Activated naive CD4-positive, alpha-beta T cell treated with anti-CD3 and anti-CD28 coated beads for 36 hours (primary cell): ENCODE measurements around the gene MED27. TPM values are rescaled to one million over a fixed set of nuclear protein-coding genes. Genes with fewer than 3 reads are reported as not detected.

Source experiments
- CTCF ChIA-PET: fragments of 350-600 bp; sonication (Branson Sonifier 250); formaldehyde crosslinking; loops from one replicate; lab custom pipeline; 2021; ENCODE audit warnings: antibody characterized with exemption; lab: Charles Lee
- DNase-seq: peaks from one replicate; pipeline ENCODE4 v3.0.0-alpha.2; 2020
- H3K27ac Mint-ChIP-seq: one replicate; pipeline ENCODE4 v1.8.0; 2021; ENCODE audit warnings: mild to moderate bottlenecking, mixed read lengths
- H3K27me3 Mint-ChIP-seq: one replicate; pipeline ENCODE4 v1.8.0; 2021; ENCODE audit warnings: low read depth, mixed read lengths
- H3K36me3 Mint-ChIP-seq: one replicate; pipeline ENCODE4 v1.8.0; 2021; ENCODE audit warnings: low read depth, mixed read lengths
- H3K4me1 Mint-ChIP-seq: one replicate; pipeline ENCODE4 v1.8.0; 2021; ENCODE audit warnings: low read depth, mixed read lengths
- H3K4me3 Mint-ChIP-seq: one replicate; pipeline ENCODE4 v1.8.0; 2021; ENCODE audit warnings: mild to moderate bottlenecking, moderate library complexity, mixed read lengths
- H3K9me3 Mint-ChIP-seq: one replicate; pipeline ENCODE4 v1.8.0; 2021; ENCODE audit warnings: mixed read lengths
- intact Hi-C: fragments of 100-400 bp; cut with micrococcal nuclease; formaldehyde crosslinking; loops from one replicate; pipeline ENCODE4 v1.15.1; 2023
- total RNA-seq, 2 experiments: library from RNA; stranded (reverse); gene quantifications; one replicate each; pipeline ENCODE4 v1.2.3, GENCODE V29; 2021

Gene MED27
- total RNA-seq, 2 experiments from 2014 or later = 27.7 to 31.3 TPM

DNA sequence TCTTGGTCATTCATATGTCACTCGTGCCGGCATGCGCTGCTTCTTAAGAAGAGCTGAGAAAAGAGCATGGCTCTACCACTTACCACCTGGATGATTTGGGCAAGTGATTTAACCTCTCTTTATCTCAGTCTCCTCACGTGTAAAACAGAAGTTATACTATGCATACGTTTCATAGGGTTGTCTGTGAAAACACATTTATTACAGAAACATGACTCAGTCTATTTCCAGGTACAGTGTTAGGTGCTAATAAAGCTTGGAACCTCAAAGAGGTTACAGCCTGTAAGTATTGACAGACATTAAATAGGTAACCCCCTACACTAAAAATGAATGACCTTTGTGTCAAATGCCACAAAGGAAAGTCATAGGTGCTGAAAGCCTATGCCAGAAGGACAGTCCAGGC, 43.1 kb downstream of the MED27 start:
- CTCF ChIA-PET = no interaction called here
- Mint-ChIP-seq H3K4me1 (peaks cover 27% of the 10 kb centered on the region), H3K9me3 (no peaks in the 10 kb centered on the region), H3K27me3 (no peaks in the 10 kb centered on the region), H3K36me3 (no peaks in the 10 kb centered on the region), H3K4me3 (no peak overlapping the region), H3K27ac (no peak overlapping the region)
- intact Hi-C loops = no loop called here
- no peak for DNase-seq

DNA sequence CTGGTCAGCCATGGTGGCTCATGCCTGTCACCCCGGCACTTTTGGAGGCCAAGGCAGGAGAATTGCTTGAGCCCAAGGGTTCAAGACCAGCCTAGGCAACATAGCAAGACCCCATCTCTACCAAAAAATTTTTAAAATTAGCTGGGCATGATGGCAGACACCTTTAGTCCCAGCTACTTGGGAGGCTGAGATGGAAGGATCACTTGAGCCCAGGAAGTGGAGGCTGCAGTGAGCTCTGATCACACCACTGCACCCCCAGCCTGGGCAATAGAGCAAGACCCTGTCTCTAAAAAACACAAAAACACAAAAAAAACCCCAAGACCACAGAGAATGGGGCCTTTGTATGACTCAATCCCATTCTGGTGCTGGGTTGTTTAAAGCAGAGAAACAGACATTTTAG, 44.0 kb downstream of the MED27 start:
- Mint-ChIP-seq H3K4me1 (peaks cover 33% of the 10 kb centered on the region), H3K27ac (no peak overlapping the region), H3K36me3 (no peaks in the 10 kb centered on the region), H3K9me3 (no peaks in the 10 kb centered on the region), H3K4me3 (no peak overlapping the region), H3K27me3 (no peaks in the 10 kb centered on the region)
- DNase-seq = no peak
- intact Hi-C loops = no loop called here
- CTCF ChIA-PET = no interaction called here

DNA sequence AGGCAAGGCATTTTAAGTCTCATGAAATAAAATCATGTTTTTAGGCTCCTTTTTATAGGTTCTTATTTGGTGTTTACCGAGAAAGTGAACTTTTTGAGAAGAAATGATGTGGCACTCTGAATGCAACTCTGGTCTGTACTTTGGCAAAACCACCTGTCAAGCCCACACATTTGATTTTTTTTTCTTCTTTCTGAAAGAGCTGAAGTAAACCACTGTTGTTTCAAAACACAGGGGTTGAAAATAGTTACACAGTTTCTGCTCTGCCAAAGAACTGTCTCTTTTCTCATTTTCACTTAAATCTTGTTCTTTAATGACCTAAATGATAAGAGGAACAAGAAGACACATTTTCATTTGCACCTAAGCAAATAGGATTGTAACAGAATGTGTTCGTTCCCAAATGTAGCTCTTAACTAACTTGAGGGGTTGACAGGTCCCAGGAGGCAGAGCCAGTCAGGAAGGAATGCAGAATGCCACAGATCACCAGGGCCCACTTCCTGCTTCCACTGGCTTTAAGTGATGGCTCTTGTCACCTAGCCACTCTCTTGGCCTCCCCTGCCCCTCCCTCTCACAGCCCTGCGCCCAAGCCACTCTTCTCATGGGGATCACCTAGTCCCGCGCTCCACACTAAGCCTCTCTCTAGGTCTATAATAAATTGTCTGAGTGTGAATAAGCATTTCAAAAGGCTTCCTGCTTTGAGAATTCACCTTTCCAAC, 47.3 kb downstream of the MED27 start:
- H3K27ac Mint-ChIP-seq = no peak overlapping the region
- H3K27me3 Mint-ChIP-seq = no peaks in the 10 kb centered on the region
- intact Hi-C loops = no loop called here
- H3K36me3 Mint-ChIP-seq = no peaks in the 10 kb centered on the region
- H3K9me3 Mint-ChIP-seq = no peaks in the 10 kb centered on the region
- H3K4me3 Mint-ChIP-seq = no peak overlapping the region
- peaks cover 39% of the 10 kb centered on the region for H3K4me1 Mint-ChIP-seq
- DNase-seq = no peak
- CTCF ChIA-PET = no interaction called here

DNA sequence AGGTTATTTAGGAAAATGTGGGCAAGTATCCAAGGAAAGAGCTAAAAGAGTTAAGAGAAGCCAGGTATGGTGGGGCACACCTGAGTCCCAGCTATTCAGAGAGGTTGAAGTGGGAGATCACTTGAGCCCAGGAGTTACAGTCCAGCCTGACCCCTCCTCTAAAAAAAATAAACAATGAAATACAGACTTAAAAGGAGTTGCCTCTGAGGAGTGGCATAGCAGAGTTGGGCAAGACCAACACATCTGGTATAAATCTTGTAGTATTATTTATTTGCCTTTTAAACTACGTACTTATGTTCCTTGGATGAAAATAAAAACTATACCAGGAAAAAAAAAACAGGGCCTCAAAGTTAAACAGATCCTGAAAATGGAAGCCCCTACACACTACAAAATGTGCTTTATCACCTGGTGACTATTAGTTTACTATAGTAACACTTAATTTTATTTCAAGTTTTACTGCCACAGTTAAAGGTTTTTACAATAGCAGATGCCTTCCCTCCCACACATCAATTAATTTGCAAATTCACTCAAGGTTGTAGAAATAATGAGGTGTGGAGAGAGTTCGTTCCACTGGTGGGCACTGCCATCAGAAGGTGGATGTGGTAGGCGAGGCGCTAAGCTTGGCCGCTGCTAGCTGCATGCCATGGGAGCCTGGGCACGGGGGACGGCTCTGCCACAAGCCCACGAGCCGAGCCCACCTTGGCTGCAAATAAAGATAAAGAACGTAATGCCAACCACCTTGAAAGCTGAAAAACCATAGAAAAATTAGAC, 48.0 kb downstream of the MED27 start:
- DNase-seq = no peak
- intact Hi-C loops = no loop called here
- Mint-ChIP-seq H3K9me3 (no peaks in the 10 kb centered on the region), H3K4me3 (no peak overlapping the region), H3K27ac (no peak overlapping the region), H3K36me3 (no peaks in the 10 kb centered on the region), H3K27me3 (no peaks in the 10 kb centered on the region), H3K4me1 (peaks cover 37% of the 10 kb centered on the region)
- CTCF ChIA-PET = no interaction called here

DNA sequence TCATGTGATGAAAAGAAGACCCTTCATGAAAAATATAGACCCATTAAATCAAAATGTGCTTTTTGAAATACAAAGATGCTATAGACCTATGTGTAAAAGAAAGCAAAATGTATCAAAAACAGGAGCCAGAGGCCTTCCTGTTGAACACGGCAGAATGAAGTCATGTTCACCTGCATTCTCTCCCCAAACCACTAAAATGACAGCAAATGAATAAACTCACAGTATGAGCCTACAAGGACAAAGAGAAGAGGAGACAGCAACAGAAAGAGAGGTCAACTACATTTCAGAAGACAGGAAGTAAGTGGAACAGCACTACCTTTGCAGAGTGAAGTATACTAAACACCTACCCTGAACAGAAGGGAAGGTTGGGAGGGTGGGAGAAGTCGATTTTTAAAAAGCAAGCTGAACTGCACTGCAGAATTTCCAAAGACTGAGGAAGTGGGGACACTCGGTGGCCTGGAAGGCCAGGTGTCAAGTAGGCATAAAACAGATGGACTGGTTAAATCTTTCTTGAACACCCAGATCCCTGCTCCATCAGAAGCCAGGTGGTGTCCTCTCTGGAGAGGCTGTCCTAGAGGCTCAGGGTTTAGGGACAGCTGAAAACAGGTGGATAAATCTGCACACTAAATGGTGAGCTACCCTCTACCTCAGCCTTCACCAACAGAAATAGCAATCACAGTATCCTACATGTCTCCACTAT, 48.9 kb downstream of the MED27 start:
- H3K27ac Mint-ChIP-seq = no peak overlapping the region
- H3K9me3 Mint-ChIP-seq = no peaks in the 10 kb centered on the region
- no peak for DNase-seq
- CTCF ChIA-PET = no interaction called here
- H3K4me1 Mint-ChIP-seq = peaks cover 36% of the 10 kb centered on the region
- no peaks in the 10 kb centered on the region for H3K27me3 Mint-ChIP-seq
- H3K4me3 Mint-ChIP-seq = no peak overlapping the region
- no peaks in the 10 kb centered on the region for H3K36me3 Mint-ChIP-seq
- intact Hi-C loops = no loop called here

DNA sequence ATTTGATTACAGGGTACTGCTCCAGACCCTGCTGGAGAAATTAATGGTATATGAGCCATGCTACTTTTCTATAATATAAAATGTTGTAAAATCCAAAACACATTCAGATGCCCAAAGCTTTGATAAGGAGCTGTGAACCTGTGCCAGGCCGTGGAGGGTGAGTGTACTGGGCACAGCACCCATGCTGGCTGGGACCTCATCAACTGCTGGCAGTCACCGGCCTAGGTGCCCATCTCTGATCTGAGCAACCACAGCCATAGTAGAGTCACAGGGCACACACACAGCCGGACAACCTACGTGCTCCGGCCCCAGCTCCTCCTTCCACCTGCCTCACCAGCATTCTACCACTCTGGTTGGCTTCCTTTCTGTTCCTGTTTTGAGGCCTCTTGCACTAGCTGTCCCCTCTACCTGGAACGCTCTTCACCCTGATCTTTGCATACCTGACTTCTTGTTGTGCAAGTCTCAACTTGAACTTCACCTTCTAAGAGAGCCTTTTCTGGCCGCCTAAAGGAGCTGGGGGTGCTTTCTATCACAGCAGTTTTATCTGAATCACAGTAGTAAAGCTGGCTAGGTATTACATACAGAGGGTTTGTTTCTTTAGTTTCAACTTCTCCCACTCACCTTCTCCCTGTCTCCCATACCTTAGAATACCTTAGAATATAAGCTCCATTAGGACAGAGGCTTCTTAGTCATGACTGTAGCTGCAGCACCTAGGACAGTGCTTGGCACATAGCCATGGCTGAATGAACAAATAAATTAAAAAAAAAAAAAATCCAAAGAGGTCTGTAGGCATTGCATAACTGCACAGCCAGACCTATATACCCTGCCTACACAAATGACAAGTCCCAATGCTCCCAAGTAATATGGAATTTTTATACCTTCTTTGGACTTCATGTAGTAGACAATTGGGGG, 51.7 kb downstream of the MED27 start:
- H3K27me3 Mint-ChIP-seq = no peaks in the 10 kb centered on the region
- no peak for DNase-seq
- H3K4me3 Mint-ChIP-seq = no peak overlapping the region
- no peak overlapping the region for H3K27ac Mint-ChIP-seq
- H3K36me3 Mint-ChIP-seq = no peaks in the 10 kb centered on the region
- intact Hi-C loops = no loop called here
- peaks cover 26% of the 10 kb centered on the region for H3K4me1 Mint-ChIP-seq
- H3K9me3 Mint-ChIP-seq = no peaks in the 10 kb centered on the region
- CTCF ChIA-PET = interaction anchor here (0.6 kb wide), 1 partner anchor 211 kb away, joined by 3 read pairs; no protein-coding TSS in a partner anchor

DNA sequence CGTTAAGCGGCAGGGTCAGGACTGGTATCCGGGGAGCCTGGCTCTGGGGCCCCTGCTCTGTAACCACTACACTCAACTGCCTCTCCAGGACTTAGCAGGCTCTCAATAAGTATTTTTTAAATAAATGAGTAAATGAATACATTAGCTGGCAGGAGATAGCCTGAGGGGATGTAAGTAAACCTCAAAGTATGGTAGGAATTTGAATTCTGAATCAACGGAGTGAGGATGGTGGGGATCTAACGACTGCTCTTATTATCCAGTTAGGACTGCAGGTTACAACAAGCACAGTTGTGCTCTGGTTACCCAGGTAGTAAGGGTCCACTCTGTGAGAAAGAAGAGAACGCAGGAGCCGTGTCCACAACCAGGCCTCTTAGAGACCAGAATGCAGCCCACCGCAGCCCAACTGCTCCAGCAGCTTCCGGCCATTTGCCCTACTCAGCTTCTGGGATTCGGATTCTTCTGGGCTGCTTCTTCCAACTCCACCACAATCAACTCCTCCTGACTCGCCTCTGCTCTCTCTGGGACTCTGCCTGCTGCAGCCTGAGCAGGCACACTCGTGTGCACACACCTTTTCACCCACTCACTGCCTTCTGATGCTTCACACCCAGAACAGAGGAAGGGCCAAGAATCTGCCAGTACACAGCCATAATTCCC, 52.6 kb downstream of the MED27 start:
- intact Hi-C loops = no loop called here
- Mint-ChIP-seq H3K4me1 (peaks cover 18% of the 10 kb centered on the region), H3K27ac (no peak overlapping the region)

DNA sequence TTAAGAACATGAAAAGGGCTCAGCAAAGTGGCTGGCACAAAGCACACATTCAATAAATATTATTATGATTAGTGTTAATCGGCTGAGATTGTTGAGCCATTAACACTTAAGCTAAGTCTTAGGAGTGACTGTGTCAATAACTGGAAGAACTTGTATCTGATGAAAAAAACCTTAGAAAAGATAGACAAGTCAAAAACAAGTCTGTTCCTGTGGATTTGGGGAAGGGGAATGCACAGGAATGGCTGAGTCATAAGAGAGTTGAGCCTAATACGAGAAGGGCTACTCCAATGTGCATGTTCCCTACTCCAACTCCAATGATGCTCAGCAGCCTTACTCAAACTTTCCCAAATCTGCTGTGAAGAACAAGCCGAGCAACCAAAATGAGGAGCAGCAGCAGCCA, 53.9 kb downstream of the MED27 start:
- Mint-ChIP-seq H3K9me3 (no peaks in the 10 kb centered on the region), H3K27ac (no peak overlapping the region), H3K4me3 (no peak overlapping the region), H3K4me1 (peaks cover 13% of the 10 kb centered on the region), H3K27me3 (no peaks in the 10 kb centered on the region), H3K36me3 (no peaks in the 10 kb centered on the region)
- DNase-seq = no peak
- intact Hi-C loops = no loop called here
- CTCF ChIA-PET = no interaction called here

More for the DNA sequence above, 52.6 kb downstream of the MED27 start:
- DNase-seq = no peak
- Mint-ChIP-seq H3K9me3 (no peaks in the 10 kb centered on the region), H3K4me3 (no peak overlapping the region), H3K36me3 (no peaks in the 10 kb centered on the region), H3K27me3 (no peaks in the 10 kb centered on the region)
- CTCF ChIA-PET = no interaction called here

DNA sequence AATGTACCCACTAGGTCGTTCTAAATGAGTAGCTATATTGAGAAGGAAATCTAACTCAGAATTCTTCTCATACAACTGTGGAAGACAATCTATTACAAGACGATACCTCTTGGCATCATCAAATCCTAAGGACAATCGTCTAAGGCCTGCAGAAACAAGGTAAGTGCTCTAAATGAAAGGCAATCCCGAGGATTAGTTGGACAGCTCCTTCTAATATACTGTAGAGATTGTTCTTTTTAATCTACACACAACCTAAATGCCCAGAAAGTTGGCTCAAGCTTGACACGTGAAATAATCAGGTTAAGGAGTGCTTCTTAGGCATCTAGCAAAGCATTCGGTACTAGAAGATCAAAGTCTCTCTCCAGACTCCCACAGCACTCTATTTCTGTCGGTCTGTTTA, 55.1 kb downstream of the MED27 start:
- Mint-ChIP-seq H3K27ac (no peak overlapping the region), H3K27me3 (no peaks in the 10 kb centered on the region), H3K36me3 (no peaks in the 10 kb centered on the region), H3K9me3 (no peaks in the 10 kb centered on the region), H3K4me1 (peaks cover 8% of the 10 kb centered on the region), H3K4me3 (no peak overlapping the region)
- DNase-seq = no peak
- CTCF ChIA-PET = no interaction called here
- intact Hi-C loops = no loop called here

DNA sequence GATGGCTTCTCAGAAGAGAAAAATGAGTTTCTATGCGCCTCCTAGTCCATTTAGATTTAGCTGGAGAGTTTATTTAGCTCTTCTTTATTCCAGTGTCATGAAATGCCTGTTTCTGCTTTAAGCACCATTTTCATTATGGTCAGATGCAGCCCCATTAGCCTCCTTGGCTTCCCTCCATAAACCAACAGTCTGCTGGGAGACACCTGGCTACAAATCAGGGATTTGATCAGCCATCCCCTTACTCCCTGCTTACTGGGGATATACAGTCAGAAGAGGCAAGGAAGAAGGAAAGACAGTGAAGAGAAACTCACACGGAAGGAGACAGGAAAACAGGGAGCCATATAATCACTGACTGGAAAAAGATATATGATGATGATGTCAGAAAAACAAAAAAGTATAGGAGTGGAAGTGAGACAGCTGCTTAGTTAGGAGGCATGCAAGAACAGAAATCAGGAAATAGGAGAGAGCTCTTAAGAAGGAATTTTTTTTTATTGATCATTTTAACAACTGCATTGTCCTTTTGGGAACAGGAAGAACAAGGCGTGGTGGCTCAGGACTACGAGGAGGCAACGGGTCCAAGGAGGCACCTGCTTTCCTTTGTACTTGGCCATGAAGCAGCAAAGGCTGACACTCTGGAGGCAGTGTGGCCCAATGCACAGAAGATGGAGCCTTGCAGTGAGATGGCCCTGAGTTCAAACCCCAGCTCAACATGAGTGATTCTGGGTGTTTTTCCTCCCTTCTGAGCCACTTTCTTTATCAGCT, 56.1 kb downstream of the MED27 start:
- H3K9me3 Mint-ChIP-seq = no peaks in the 10 kb centered on the region
- H3K4me3 Mint-ChIP-seq = no peak overlapping the region
- CTCF ChIA-PET = no interaction called here
- no peaks in the 10 kb centered on the region for H3K36me3 Mint-ChIP-seq
- intact Hi-C loops = no loop called here
- no peak overlapping the region for H3K27ac Mint-ChIP-seq
- H3K4me1 Mint-ChIP-seq = peaks cover 4% of the 10 kb centered on the region
- no peaks in the 10 kb centered on the region for H3K27me3 Mint-ChIP-seq
- DNase-seq = no peak

DNA sequence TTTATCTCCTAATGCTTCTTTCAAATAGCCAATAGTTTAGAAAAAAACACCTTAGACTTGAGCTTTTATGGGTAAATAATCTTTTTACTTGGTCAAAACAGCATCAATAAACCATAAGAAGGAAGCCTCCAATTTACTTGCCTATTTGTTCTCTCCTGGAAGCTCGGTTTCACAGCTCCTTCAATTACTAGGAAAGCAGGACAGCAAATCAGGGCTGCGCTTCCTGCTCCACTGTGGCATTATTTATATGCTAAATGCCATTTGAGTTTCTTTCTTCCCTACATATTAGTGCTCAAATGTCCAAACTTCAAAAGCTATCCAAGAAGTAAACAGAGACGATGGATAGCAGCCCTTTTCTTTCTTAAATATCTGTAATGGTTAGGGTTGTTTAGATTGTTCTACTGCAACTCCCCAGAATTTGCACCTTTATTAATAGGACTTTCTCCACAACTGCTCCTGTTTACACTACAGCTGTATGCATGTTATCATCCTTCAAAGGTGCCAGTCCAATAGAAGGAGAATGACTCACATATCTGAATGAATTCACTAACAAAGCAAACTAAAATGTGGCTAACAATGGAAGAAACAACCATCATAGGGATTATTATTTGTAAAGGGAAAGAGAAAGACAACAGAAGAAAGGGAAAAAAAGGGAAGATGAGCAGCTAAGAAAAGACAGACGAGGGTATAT, 58.7 kb downstream of the MED27 start:
- CTCF ChIA-PET = no interaction called here
- H3K9me3 Mint-ChIP-seq = no peaks in the 10 kb centered on the region
- no peak overlapping the region for H3K27ac Mint-ChIP-seq
- no peaks in the 10 kb centered on the region for H3K36me3 Mint-ChIP-seq
- H3K4me3 Mint-ChIP-seq = no peak overlapping the region
- no peaks in the 10 kb centered on the region for H3K27me3 Mint-ChIP-seq
- intact Hi-C loops = no loop called here
- no peak for DNase-seq
- peaks cover 4% of the 10 kb centered on the region for H3K4me1 Mint-ChIP-seq
